OCI-M2 (cell line): ENCODE measurements around the gene PRC1.
A peak's percentile ranks its signal among the peaks of the same experiment; 100 is the strongest.

Experiments
- DNase-seq: peaks from one replicate; lab custom pipeline; 2025; ENCODE audit not compliant: unreplicated experiment; lab: John Stamatoyannopoulos, UW

PRC1 gene

GRCh38 chr15:90955624-90956273, 38.6 kb downstream of the PRC1 start:
- no peak for DNase-seq

GRCh38 chr15:90954712-90955623, 39.4 kb downstream of the PRC1 start, which contains the start of gene RCCD1:
Gene RCCD1, plus strand, starts transcription at chr15:90954884. Its CDS starts 1,851 bp downstream, at chr15:90956735.
- peak; percentile 35 for DNase-seq

- DNase-seq = no peak
Observed at GRCh38 chr15:90953947-90954711, 40.2 kb downstream of the PRC1 start.

- no peak for DNase-seq
Observed at GRCh38 chr15:90952901-90953677, 41.2 kb downstream of the PRC1 start.

GRCh38 chr15:90950676-90951075, 43.7 kb downstream of the PRC1 start:
- DNase-seq = no peak

GRCh38 chr15:90949979-90950675, 44.2 kb downstream of the PRC1 start:
- DNase-seq = no peak

- no peak for DNase-seq
Observed at GRCh38 chr15:90948506-90948905, 45.8 kb downstream of the PRC1 start.

GRCh38 chr15:90947577-90948357, 46.6 kb downstream of the PRC1 start:
- no peak for DNase-seq

- DNase-seq = no peak
Observed at GRCh38 chr15:90946941-90947576, 47.3 kb downstream of the PRC1 start.

- DNase-seq = no peak
Observed at GRCh38 chr15:90946538-90946937, 47.8 kb downstream of the PRC1 start.

- no peak for DNase-seq
Observed at GRCh38 chr15:90945091-90945490, 49.2 kb downstream of the PRC1 start.

GRCh38 chr15:90942354-90943120, 51.8 kb downstream of the PRC1 start:
- no peak for DNase-seq

GRCh38 chr15:90941038-90941437, 53.3 kb downstream of the PRC1 start:
- no peak for DNase-seq

GRCh38 chr15:90939756-90940155, 54.6 kb downstream of the PRC1 start:
- no peak for DNase-seq

GRCh38 chr15:90938261-90938660, 56.1 kb downstream of the PRC1 start:
- no peak for DNase-seq

GRCh38 chr15:90936823-90937222, 57.5 kb downstream of the PRC1 start:
- no peak for DNase-seq

GRCh38 chr15:90934949-90935751, 59.2 kb downstream of the PRC1 start, which contains the start of gene UNC45A:
Gene UNC45A, plus strand, starts transcription at chr15:90935285. Its CDS starts 40 bp downstream, at chr15:90935325.
- DNase-seq = peak; percentile 77
